HG02973 (cell line): Measurements from ENCODE around the gene AGPS.
"Not testable (repeated sequence)": the region's sequence is repeated elsewhere in the genome, so short reads cannot be mapped to it uniquely, and the experiment has no call there.

Experiments
- ATAC-seq: cut with Tn5 transposase; IDR thresholded peaks from one replicate; pipeline ENCODE4 v1.9.1; 2021; ENCODE audit warnings: moderate library complexity; ENCODE audit not compliant: unreplicated experiment

Gene AGPS

DNA sequence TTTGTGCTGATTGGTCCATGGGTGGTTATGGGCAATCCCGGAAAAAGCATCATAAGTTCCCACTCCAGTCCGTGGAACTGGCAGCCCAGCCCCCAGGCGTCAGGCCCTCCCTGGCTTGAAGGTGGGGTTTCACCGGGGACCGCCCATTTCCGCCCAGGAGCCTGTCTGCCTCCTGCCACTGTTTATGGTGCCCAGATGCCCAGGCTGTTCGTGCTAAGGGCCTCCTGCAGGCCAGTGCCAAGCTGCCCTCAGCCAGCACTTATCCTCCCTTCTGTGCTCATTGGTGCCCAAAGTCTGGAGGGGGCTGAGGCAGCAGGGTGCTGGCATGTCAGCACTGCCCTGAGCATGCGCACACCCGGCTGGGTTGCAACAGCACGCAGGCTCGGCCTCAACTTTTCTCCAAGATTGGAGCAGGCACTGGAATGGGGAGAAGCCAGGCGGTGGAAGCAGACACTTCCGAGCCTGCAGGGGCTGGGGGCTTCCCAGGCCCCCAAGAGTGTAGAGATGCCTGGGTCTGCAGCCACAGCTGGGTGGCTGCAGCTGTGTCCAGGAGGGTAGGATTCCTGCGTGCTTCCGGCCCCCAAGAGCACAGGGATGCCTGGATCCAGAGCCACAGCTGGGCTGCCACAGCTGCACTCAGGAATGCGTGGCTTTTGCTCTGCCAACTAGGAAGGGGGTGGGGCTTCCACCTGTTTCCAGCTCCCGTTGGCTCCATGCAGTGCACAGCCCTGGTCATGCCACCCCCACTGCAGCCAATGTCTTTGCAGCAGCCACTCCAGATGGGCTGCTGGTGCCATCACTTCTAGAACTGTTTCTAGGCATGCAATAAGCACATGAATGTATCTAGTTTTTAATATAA lies 74.0 kb downstream of the AGPS start:
- no peak for ATAC-seq

DNA sequence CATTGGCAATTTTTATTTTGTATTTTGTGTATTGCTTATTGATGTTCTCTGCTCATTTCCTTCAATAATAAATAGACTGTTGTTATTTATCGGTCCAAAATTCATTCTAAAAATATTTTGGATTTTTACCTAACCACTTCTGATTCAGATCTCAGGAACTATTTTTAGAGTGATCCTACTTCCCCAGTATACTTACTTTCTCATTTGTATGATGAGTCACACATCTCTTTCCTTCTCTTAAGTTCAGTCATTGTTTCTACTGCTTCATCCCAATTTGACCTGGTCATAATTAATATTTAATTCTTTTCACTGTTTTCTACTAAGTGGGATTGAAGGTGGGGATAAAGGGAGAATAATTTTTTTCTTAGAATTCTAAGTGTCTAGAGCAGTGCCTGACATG lies 75.1 kb downstream of the AGPS start:
- ATAC-seq: no peak

DNA sequence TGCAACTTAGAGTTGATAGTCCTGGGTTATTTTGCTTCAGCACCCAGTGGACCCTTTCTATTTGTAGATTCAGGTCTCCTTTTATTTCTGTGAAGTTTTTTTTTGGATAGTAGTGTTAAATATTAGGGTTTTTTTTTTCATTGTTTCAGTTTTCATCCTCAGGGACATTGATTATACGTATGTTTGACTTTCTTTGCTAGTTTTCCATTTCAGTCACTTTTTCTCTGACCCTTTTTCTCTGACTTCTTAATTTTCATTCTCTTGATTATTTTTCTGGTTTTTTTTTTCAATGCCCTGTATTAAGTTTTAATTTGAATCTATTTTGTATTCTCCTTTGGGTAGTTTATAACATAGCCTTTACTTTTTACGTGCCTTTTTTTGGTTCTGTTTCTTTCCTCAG lies 79.4 kb downstream of the AGPS start:
- no peak for ATAC-seq

DNA sequence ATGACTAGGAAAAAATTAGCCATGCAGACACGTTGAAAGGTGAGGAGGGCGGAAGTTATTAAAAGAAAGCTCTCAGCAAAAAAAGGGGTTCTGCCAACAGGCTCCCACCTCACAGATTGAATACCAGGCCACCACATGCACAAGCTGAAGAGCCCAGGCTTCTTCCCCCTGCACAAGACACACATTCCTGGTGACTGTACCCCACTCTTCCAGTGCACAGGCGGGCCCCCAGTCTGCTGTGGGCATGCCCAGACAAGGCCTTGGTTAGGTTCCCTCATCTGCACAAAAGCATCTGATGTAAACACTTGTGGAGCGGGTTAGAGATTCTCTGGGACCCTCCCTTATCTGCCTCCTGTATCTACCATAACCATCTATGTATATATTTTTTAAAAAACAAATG lies 81.7 kb downstream of the AGPS start:
- no peak for ATAC-seq

DNA sequence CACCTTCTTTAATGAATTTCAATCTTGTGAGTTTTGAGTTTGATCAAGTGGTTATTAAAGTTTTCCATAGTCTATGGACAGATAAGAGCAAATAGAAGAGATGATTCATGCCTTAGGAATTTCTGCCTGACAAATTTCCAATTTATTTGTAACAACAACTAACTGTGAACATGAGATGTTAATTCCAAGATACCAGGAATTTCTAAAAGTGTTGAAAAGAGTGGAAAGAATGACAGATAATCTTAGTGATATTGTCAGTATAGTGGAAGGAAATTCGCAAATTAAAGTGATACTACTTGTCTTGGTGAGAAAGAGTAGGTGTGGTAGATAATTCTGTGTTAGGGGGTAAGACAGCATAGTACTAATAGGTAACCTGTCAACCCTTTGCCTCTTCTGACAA lies 82.4 kb downstream of the AGPS start:
- no peak for ATAC-seq

DNA sequence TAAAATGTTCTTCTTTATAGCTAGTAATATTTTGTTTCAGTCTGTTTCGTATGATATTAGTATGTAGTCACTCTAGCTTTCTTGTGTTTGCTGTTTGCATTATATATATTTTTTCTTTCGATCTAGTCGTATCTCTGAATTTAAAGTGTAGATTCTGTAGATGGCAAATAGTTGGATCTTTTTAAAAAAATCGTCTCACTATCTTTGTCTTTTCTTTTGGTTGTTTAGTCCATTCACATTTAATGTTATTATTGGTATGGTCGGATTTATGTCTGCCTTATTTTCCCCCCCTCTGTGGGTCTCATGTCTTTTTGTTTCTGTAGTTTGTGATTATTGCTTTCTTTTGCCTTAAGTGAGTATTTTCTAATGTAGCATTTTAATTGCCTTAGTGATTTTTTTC lies 84.3 kb downstream of the AGPS start:
- ATAC-seq: no peak

DNA sequence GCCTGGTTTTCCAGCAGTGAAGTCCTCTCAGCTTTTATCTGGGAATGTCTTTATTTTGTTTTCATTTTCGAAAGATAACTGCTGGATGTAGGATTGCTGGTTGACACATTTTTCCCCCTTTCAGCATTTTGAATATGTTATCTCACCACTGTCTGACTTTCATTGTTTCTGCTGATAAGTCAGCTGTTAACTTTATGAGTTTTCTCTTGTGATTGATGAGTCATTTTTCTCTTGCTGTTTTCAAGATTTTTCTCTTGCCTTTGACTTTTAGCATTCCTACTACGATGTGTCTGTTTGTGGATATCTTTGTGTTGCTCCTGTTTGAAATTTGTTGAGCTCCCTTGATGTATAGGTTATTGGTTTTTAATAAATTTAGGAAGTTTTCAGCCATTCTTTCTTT lies 85.5 kb downstream of the AGPS start:
- ATAC-seq: no peak

DNA sequence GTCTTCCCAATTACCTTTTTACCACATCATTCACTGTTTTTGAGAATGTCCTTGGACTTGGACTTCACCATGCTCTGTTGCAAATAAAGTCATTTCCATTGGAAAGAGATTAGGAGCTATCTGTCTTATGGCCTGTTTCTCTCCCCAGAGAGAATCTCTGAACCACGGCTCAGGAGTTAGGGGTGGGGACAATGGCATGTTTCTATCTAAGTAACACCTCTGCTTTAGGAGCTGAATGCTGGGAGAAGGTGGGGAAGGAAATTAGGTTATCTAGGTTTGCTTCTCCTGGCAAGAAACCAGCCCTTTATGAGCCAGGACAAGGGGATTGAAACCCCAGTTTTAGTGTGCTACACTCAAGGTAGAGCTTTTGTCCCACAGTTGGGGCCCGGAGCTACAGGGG lies 86.3 kb downstream of the AGPS start:
- no peak for ATAC-seq

DNA sequence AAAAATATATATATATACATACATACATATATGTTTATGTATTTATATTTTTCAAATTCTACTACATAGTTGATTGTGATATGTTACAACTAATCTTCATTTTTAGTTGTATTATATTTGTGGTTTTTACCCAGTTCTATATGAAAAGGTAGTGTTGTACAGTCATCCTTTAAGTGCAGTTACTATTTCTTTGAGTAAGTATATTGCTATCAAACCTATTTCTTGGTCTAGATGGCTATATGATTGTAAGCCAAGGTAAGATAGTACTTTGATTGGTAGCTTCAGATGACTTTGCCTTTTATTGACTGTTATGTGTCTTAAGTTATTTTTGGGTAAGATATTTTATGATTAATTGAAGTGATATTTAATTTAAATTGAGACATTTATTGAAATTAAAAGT lies 89.6 kb downstream of the AGPS start:
- no peak for ATAC-seq

DNA sequence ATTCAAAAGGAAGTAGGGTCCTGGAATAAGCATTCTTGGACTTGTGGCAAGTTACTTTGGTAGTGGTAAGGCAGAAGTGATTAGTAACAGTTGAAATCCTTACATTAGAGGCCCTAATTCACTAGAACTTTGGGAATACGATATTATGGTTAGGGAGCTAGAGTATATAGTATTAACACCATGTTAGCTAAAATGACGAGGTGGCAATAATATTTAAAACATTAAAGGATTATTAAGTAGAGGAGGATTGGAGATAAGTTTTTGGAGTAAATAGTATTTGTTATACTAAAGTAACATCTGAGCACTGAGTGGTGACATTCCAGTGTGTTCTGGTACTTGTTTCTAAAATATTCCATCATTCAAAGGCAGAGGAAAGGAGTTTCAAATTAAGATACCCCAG lies 91.0 kb downstream of the AGPS start:
- ATAC-seq: no peak

DNA sequence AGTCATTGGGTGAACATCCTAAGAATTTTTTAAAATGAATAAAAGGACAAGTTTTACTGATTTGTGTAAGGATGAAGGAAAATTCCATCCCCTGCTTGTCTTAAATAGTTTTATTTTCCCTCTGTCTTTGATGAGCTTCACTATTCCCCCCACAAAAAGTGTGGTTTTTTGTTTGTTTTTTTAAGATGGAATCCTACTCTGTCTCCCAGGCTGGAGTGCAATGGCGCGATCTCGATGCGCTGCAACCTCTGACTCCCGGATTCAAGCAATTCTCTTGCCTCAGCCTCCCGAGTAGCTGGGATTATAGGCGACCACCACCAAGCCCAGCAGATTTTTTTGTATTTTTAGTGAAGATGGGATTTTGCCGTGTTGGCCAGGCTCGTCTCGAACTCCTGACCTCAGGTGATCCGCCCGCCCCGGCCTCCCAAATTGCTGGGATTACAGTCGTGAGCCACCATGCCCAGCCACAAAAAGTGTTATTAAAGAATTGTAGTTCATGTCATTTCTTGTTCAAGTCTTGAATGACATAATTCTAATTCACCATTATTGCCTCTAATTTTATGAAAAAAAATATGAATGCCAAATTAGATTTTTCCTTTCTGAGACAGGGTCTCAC lies 91.7 kb downstream of the AGPS start:
- no peak for ATAC-seq

DNA sequence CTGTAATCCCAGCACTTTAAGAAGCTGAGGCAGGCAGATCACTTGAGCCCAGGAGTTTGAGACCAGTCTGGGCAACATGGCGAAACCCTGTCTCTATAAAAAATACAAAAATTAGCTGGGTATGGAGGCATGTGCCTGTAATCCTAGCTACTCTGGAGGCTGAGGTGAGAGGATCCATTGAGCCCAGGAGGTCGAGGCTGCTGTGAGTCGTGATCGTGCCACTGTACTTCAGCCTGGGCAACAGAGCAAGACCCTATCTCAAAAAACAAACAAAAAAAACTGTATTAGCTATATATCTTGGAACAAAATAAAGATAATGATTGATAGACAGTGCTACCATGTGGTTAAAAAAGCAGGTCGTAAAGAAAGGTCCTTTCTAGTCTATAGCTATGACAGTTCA lies 93.1 kb downstream of the AGPS start:
- not testable (repeated sequence) for ATAC-seq

DNA sequence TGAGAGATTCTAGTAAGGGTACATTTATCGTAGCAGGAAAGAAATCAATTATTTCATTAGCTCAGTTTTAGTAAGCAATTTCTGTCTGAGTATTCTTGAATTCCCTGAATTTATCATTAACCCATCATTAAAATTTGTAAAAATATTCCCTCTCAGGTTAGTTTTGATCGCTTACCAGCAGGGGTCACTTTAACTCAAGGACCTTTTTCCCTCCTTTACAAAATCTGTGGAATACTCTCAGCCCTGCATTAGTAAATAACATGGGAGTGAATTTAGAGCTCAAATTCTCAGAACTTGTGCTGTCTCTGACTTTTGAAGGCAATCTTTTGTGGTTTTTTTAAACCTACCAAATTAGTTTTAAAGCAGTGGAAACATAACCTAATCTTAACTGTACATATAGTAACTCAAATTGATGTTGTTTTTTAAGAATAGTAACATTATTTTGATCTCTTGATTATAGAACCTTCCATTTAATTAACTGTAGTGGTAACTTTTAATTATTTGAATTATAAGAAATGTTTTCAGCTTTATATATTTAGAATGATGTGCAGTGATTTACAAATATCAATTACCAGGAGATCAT lies 97.2 kb downstream of the AGPS start:
- no peak for ATAC-seq

DNA sequence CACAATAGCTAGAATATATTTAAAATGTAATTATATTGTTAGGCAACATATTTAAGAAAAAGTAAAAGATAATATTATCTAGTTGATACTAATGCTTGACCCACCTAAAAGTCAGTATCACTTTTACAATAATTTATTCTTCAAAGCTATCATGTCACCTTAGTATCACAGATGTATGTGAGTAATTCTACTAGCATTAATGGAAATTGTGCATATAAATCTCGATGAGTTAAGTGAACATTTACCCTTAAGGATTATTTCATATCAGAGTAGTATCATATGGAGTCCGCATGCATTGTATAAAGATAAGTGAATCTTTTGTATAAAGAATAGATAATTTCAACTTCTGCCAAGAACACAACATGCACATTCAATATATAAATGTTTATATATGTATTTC lies 103.4 kb downstream of the AGPS start:
- no peak for ATAC-seq

DNA sequence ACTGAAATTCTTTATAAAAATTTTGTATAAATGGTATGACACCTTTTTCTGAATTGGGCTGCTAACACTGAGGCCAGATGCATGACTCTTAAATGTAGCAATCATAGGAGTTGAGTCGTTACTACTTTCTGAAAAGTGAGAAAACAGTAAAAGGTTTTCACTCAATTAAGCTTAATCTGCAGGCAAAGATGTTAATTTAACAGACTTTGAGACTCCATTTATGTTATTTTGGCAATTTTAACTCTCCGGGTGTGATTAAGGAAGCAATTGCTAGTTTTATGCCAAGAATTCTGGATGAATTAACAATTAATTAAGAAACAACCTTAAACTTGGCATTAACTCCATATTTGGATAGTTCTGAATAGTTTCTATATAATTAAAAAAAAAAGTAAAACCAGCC lies 104.3 kb downstream of the AGPS start:
- ATAC-seq: no peak

DNA sequence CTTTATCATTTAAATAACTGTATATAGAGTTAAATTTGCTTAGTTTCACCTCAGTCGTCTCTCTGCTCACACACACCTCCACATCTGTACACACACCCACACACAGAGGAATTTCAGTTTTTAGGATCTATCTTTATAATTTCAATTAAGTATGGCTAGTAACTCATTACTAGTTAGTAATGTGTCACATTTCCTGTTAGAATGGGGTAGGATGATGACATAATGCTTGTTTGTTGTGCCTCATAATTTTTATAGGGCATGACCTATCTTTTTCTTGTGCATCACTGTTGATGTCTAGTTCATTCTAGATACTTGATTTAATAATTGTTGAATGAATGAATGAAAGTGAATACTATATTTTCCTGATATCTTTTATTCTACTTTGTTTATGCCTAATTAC lies 108.6 kb downstream of the AGPS start:
- ATAC-seq: no peak

DNA sequence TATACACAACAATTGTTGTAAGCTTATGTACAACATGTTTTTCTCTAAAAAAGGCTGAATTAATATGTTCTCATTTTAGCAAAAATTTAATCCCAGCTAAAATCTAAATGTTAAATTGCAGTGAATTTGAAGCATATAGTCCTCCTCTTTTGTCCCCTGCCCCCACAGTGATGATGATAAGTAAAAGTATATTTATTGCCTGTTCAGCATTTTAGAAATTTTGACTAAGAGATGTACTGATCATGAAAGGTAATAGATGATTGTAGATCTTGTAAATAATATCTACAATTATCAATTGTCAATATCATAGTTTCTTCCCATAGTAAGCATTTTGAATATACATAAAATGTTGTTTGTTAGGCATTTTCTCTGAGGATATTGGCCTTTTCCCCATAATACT lies 113.9 kb downstream of the AGPS start:
- no peak for ATAC-seq

DNA sequence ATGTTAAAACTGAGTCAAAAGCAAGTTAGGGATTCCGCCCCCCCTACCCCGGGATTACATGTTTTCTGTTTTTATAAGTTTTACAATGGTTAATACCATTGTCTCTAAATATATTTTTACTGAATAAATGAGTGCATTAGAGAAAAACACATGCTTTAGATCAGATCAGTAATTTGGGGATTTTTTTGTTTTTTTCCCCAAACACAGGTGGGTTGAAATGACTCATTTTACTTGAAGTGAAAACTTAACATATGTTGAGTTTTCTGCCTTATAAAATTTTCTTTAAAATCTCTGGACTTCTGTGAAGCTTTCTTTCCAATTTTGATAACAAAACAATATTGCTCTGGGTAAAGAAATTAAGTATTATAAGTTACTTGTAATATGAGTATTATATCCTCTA lies 114.4 kb downstream of the AGPS start:
- ATAC-seq: no peak

DNA sequence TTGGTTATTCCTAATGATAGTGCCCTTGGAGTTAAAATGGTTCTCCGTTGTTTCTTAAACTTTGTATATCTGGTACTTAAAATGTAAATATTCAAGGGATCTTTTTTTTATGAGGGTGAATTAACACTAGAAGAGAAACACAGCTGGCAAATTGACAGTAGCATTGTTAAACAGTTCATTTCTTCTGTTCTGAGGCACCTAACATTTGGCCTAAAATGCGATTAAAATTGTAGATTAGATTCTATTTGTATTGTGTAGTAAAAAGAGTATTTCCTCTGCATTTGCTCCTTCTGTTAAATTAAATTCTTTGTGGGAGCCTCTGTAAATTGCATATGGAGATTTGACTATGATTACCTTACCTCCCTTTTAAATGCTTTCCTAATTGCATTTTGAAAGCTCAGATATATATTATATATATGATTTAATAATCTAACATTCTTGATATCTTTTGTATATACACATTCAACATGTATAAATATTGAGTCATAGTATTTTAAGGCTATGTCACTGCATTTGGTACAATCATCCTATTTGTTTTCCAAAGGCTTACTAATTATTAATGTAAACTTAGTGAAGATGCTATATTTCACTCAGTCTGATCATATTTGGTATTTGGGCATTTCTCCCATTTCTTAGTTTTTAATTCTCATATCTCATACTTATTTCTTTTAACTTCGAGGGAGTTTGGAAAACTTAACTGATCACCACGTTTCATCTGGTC lies 124.4 kb downstream of the AGPS start:
- no peak for ATAC-seq

DNA sequence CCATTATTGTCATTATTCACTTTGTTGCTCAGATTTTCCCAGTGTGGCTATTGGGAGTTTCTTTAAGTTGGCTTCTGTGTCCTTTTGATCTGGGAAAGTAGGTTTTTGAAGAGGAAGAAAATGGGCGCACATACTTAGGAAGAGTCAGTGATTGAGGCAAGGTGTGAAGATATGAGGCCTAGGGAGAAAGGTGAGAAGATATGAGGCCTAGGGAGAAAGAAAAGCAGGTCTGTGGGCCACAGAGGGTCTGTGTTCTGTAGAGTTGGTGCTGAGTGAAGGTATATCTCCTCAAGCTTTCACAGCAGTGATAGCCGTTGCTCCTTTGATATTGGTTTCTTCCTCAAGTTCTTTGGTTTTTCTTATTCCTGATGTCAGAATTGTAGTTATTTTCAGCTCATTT lies 126.2 kb downstream of the AGPS start:
- no peak for ATAC-seq

DNA sequence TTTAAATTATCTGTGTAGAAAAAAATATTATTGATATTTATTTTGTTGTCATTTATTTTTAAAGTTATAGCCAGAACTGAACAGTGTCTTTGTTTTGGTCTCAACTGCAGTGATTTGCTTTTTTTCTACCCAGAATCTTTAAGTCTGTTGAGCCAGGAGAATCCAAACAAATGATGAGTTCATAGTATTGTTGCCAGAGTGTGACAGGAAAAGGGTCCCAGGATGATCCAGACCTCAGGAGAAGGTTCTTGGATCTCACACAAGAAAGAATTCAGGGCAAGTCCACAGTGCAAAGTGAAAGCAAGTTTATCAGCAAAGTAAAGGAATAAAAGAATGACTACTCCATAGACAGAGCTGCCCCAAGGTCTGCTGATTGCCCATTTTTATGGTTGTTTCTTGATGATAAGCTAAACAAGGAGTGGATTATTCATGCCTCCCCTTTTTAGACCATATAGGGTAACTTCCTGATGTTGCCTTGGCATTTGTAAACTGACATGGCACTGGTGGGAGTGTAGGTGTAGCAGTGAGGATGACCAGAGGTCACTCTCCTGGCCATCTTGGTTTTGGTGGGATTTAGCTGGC lies 127.1 kb downstream of the AGPS start:
- no peak for ATAC-seq
